K562 (cell line): ENCODE data around the gene ELAC2.

ENCODE experiments used
- ATF4 ChIP-seq: fragments of 450-650 bp; formaldehyde crosslinking; IDR thresholded peaks from 2 replicates; pipeline ENCODE4 v1.4.0; 2022; ENCODE audit warnings: mild to moderate bottlenecking, moderate library complexity
- BHLHE40 ChIP-seq: IDR thresholded peaks from 2 replicates; pipeline ENCODE4 v1.6.1; 2011; ENCODE audit warnings: low read length, improper control_type of control experiment
- HMGXB4 ChIP-seq: sonication (generic); formaldehyde crosslinking; IDR thresholded peaks from 2 replicates; pipeline ENCODE4 v1.8.1; 2023; ENCODE audit warnings: mild to moderate bottlenecking, missing genetic modification reagents
- JUN ChIP-seq, 2 experiments: sonication (generic) in 1 of 2; formaldehyde crosslinking in 1 of 2; IDR thresholded peaks; 2 replicates each; pipeline versions ENCODE4 v1.6.1 to v1.8.0; 2012 to 2022; ENCODE audit warnings: borderline replicate concordance in 2 of 2, mild to moderate bottlenecking in 2 of 2, improper control_type of control experiment in 1 of 2, low read depth in 1 of 2, low read length in 1 of 2, missing genetic modification reagents in 1 of 2
- JUNB ChIP-seq: fragments of 450-650 bp; formaldehyde crosslinking; conservative IDR thresholded peaks from 2 replicates; pipeline ENCODE4 v1.4.0; 2020; ENCODE audit warnings: mild to moderate bottlenecking
- ZNF318 ChIP-seq, 2 experiments: fragments of 450-650 bp; IDR thresholded peaks; 2 replicates each; pipeline ENCODE4 v1.6.1; 2016; ENCODE audit warnings: mild to moderate bottlenecking in 2 of 2, borderline replicate concordance in 1 of 2, low read depth in 1 of 2, moderate library complexity in 1 of 2

DNA sequence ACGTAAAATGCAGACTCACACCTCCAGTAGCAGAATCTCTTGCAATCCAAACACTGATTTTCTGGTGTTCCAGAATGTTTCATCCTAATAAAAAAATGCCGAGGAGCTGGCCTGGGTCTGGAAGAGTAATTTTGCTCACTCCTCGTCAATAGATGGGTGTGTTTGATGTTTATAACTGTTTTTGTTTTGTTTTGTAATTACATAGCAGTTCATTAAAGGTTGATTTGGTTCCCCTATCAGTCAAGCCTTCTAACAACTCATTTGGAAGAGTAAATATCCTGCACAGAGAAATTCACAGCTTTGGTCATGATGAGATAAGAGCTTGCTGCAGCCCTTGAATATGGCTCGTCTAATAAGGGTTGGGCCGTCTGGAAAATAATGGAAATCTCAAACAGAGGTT is 36.8 kb upstream of the ELAC2 start:
- no peak for TF ChIP-seq JUNB
- no peak for TF ChIP-seq HMGXB4
- no peak for TF ChIP-seq BHLHE40
- TF ChIP-seq JUN (IDR thresholded peaks at IDR 0.05; ENCODE audit: borderline replicate concordance, low read depth, low read length): no peak
- no peak for TF ChIP-seq JUN (CRISPR knock-in tag; IDR thresholded peaks at IDR 0.05; ENCODE audit: borderline replicate concordance)
- no peak for TF ChIP-seq ZNF318 (IDR thresholded peaks at IDR 0.05; ENCODE audit: borderline replicate concordance in 1 of 2, low read depth in 1 of 2)
- TF ChIP-seq ATF4 (CRISPR knock-in tag): no peak
